Subcutaneous adipose tissue (tissue), 4 donors: ENCODE measurements around the gene TNFAIP1. TPM values are rescaled to one million over a fixed set of nuclear protein-coding genes. Genes with fewer than 3 reads are reported as not detected.

ENCODE experiments used
- total RNA-seq, 4 donors: library from RNA; depleted of rRNA; stranded (reverse); fragments of >200 nt; gene quantifications; one replicate each; pipeline ENCODE4 v1.1.0, GENCODE V29; 2016
- TF ChIP-seq, protein P1 (sequence below): fragments of 450-650 bp; IDR thresholded peaks from one replicate; pipeline ENCODE4 v1.5.1; 2016; ENCODE audit warnings: low read depth, mild to moderate bottlenecking, control low read depth, antibody characterized with exemption, moderate library complexity

TNFAIP1 gene
- total RNA-seq, 4 donors from 2014 or later: 14.8 to 31.8 (median 21.4) TPM

DNA sequence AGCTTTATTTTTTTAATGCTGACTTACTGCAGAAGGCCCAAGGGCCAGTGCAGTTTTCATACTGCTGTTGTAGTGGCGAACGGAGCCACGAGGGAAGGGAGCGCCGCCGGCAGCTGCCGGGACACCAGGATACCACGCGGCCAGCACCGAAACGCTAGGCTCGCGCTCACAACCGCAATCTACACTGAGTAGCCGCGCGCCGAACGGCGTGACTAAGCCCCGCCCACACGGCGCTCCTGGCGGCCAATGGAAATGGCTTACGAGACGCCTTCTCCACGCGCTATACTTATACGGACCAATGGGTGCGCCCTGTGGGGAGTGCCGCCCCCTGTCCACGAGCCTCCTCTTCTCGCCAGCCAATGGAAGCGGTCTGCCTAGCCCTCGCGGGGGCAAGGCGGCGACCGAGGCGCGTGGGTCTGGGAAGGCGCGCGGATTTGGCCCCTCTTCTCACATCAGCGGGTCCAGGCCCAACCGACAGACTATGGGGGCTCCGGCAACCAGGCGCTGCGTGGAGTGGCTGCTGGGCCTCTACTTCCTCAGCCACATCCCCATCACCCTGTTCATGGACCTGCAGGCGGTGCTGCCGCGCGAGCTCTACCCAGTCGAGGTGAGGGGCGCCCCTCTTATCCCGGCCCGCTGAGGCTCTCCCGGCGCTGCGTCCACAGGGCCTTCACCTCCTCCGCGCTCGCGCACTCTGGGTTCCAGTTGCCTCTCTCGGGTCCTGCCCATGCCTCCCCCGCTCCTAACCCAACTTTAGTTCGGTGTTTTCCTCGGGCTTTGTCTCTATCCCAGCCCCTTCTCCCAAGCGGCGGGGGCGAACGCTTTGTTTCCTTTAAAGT lies 16.6 kb upstream of the TNFAIP1 start, which contains the start of gene TMEM97:
TSS of gene TMEM97 (plus strand) at position 442 of the 839 bp plus-strand sequence. CDS start at position 482, 40 bp downstream.
- TF ChIP-seq, protein P1, sequence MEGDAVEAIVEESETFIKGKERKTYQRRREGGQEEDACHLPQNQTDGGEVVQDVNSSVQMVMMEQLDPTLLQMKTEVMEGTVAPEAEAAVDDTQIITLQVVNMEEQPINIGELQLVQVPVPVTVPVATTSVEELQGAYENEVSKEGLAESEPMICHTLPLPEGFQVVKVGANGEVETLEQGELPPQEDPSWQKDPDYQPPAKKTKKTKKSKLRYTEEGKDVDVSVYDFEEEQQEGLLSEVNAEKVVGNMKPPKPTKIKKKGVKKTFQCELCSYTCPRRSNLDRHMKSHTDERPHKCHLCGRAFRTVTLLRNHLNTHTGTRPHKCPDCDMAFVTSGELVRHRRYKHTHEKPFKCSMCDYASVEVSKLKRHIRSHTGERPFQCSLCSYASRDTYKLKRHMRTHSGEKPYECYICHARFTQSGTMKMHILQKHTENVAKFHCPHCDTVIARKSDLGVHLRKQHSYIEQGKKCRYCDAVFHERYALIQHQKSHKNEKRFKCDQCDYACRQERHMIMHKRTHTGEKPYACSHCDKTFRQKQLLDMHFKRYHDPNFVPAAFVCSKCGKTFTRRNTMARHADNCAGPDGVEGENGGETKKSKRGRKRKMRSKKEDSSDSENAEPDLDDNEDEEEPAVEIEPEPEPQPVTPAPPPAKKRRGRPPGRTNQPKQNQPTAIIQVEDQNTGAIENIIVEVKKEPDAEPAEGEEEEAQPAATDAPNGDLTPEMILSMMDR: no peak

DNA sequence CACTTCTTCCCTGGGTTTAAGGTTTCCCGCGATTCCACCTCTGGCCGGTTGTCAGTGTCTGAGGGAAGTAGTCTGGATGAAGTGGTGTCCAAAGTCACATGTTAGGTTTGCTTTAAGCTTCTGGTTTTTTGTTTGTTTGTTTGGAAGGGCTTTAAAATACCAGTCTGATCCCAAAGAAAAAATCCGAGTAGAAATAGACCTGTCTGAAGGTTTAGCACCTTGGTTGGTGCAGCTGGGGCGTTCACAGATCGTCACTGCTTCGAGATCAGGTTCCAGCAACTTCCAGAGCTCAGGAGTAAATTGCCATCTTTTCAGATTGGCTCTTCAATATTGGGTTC lies 16.0 kb upstream of the TNFAIP1 start:
- TF ChIP-seq, protein P1: no peak

DNA sequence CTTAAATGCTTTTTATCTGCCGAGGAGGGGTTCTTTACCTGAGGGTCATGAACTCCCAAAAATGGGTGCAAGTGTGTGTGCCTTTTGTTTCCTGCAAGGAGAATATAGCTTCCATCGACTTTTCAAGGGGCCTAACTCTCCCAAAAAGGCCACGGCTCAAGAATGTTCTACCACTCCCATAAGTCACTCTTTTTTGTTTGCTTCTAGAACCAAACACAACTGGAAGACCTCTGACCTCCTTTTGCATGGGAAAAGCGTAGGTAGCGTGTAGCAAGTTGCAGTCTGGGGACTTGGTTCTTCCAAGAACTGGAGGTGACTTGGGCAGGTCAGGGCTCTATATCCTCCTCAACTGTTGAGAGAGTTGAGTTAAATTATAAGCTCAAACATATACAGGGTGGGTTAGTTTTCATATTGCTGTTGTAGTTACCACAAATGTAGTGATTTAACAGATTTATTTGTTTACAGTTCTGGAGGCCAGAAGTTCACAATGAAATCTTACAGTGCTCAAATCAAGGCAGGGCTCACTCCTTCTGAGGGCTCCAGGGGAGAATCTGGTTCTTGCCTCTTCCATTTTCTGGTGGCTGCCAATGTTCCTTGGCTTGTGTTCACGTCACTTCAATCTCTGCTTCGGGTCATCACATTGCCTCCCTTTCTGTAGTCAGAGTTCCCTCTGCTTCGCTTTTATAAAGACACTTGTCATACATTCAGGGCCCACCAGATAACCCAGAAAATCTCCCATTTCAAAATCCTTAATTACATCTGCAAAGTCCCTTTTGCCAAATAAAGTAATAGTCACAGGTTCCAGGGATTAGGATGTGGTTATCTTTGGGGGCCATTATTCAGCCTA lies 15.1 kb upstream of the TNFAIP1 start:
- TF ChIP-seq, protein P1: no peak

DNA sequence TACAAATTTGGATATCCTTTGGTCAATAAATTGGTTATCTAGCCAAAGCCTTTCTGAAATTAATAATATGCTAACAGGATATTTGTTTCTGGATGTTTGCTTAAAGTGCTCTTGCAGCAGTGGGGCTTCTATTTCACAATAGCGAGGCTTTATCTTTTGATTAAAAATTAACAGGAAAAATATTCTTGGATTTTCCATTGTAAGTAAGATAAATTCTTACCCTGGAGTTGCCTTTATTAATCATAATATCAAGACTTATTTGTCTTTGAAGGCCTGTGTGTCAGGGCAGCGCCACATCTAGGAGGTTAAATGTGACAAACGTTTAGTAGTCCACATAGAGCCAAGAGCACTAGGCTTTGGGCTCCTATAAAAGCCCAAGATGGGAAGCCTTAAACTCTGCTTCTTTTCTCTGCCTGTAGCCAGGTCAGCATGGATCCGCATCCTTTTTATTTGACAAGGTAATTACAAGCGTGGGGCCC lies 11.3 kb upstream of the TNFAIP1 start:
- TF ChIP-seq, protein P1: no peak

DNA sequence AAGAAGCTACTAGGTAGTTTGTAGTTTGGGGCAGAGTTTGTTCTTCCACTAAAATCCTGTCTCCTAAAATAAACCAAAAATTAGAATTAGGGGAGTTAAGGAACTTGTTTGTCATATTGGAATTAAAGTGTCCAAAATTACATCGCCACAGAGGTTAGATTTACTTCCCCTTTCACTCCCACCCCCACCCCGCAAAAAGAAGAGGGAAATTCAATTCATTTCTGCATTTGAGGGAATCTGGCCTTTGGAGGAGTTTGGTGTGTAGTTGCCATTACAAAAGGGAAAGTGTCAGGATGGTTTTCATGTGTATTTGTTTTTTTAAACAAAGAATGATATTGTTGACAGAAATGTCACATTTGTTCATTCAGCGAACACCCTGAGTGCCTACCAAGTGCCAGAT lies 10.8 kb upstream of the TNFAIP1 start:
- TF ChIP-seq, protein P1: no peak

DNA sequence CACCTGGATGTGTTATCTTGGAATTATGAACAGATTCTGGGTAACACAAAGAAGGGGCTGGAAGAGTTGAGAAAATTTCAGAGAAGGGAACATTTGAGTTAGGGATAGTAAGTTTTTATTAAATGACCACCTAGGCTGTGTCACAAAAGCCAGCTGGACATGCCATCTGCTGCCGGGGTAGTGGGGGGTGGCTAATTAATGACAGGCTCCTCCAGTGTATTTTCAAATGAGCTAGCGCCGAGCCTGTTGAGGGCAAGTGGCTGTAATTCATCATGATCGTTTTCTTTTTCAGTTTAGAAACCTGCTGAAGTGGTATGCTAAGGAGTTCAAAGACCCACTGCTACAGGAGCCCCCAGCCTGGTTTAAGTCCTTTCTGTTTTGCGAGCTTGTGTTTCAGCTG lies 10.3 kb upstream of the TNFAIP1 start:
- TF ChIP-seq, protein P1: no peak

DNA sequence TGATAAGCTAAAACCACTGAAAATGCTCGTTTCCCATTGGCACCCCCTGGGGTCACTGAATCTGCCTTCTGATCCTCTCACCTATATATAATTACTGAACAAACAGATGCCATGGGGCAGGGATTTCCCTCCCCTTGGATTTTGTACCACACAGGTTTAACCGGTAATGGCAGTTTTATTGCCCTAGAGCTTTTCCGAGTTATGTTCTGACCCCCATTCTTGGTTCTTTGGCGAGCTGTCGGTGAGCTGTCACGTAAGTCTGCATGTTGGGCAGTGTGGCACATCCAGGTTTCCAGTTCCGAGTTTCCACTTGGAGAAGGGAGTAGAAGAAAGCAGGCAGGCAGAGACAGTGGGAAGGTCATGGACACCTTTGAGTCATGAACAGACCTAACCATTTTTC lies 9.4 kb upstream of the TNFAIP1 start:
- TF ChIP-seq, protein P1: no peak
